HUES48 (cell line): ENCODE data around the gene CILP.

Experiments
- H3K27ac ChIP-seq: one replicate; pipeline ENCODE4 v1.7.0; 2013; ENCODE audit warnings: low read depth, low read length, inconsistent platforms
- H3K27me3 ChIP-seq: 2 replicates; pipeline ENCODE4 v1.6.1; 2013; ENCODE audit warnings: mild to moderate bottlenecking, low read length; ENCODE audit not compliant: control insufficient read depth, insufficient read depth
- H3K36me3 ChIP-seq: 2 replicates; pipeline ENCODE4 v1.6.1; 2013; ENCODE audit warnings: low read length; ENCODE audit not compliant: control insufficient read depth, insufficient read depth
- H3K4me1 ChIP-seq: 2 replicates; pipeline ENCODE4 v1.6.1; 2013; ENCODE audit warnings: mild to moderate bottlenecking, low read length; ENCODE audit not compliant: control insufficient read depth, insufficient read depth
- H3K4me3 ChIP-seq: 2 replicates; pipeline ENCODE4 v1.5.1; 2013; ENCODE audit warnings: mild to moderate bottlenecking, low read depth, low read length
- H3K9ac ChIP-seq: 2 replicates; pipeline ENCODE4 v1.6.1; 2013; ENCODE audit warnings: mild to moderate bottlenecking, low read depth, low read length, moderate library complexity
- H3K9me3 ChIP-seq: 2 replicates; pipeline ENCODE4 v1.6.1; 2013; ENCODE audit warnings: low read length; ENCODE audit not compliant: control insufficient read depth, insufficient read depth

CILP gene, protein sequence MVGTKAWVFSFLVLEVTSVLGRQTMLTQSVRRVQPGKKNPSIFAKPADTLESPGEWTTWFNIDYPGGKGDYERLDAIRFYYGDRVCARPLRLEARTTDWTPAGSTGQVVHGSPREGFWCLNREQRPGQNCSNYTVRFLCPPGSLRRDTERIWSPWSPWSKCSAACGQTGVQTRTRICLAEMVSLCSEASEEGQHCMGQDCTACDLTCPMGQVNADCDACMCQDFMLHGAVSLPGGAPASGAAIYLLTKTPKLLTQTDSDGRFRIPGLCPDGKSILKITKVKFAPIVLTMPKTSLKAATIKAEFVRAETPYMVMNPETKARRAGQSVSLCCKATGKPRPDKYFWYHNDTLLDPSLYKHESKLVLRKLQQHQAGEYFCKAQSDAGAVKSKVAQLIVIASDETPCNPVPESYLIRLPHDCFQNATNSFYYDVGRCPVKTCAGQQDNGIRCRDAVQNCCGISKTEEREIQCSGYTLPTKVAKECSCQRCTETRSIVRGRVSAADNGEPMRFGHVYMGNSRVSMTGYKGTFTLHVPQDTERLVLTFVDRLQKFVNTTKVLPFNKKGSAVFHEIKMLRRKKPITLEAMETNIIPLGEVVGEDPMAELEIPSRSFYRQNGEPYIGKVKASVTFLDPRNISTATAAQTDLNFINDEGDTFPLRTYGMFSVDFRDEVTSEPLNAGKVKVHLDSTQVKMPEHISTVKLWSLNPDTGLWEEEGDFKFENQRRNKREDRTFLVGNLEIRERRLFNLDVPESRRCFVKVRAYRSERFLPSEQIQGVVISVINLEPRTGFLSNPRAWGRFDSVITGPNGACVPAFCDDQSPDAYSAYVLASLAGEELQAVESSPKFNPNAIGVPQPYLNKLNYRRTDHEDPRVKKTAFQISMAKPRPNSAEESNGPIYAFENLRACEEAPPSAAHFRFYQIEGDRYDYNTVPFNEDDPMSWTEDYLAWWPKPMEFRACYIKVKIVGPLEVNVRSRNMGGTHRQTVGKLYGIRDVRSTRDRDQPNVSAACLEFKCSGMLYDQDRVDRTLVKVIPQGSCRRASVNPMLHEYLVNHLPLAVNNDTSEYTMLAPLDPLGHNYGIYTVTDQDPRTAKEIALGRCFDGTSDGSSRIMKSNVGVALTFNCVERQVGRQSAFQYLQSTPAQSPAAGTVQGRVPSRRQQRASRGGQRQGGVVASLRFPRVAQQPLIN

DNA sequence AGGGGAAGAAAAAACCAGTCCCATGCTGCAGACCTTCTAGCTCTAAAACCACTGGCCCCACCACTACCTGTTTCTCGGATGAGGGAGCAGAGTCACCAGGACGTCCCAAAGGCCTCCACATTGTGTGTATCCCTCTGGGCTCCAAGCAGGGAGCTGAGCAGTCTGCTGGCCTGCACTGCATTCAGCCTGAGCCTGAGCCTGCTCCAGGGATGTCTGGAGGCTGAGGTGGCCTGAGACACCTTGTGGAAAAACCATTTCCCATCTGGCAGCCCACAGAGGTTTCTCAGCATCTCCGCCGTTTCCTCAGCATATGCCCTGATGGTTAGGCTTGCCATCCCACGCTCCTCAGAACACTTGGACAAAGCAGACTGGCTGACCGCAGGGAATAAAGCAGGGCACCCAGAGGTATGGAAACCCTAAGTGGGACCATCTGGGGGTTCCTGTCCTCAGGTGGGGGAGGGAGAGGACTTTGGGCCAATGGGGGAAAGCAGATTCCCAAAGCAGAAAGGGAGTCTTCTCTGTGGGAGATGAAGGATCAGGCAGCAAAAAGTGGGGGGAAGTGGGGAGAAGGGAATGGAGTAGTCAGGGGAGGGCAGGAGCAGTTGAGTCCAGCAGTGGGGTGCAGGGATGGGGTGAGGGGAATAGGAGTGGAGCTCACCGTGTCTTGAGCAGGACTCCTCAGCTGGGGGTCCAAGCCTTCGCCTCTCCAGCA lies at the start of gene CILP:
TSS of gene CILP (minus strand) at position 704 of the 712 bp plus-strand sequence. CDS start 1,718 bp downstream, outside the sequence.
- Histone ChIP-seq H3K36me3 (no peaks in the 10 kb centered on the region), H3K4me1 (0 out of 2 replicates have a peak, but pooled peaks cover 2% of the 10 kb centered on the region), H3K9me3 (no peaks in the 10 kb centered on the region), H3K27ac (no peak within 1 kb of the TSS), H3K4me3 (no peak within 1 kb of the TSS), H3K9ac (no peak within 1 kb of the TSS), H3K27me3 (no peaks in the 10 kb centered on the region)

DNA sequence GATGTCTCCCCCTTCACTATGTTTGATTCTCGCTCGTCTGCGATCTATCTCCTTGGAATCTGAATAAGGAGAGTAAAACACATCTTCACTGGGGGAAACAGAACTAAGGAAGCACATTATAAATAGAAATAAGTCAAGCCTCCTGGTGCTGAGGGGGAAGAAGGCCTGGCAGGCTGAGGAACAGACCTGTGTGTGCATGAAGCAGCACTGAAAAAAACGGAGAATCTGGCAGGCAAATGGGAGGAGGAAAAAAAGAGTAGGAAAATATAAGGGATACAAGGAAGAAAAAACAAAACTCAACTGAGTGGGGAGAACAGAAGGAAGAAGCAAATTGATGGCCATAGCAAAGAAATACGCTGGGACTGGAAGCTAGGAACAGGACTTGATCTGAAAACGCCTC lies 49.7 kb upstream of the CILP start:
- no peak overlapping the region for H3K9ac ChIP-seq
- H3K4me3 ChIP-seq = no peak overlapping the region
- H3K36me3 ChIP-seq = 0 out of 2 replicates have a peak, but pooled peaks cover 6% of the 10 kb centered on the region
- no peak overlapping the region for H3K27ac ChIP-seq
- H3K27me3 ChIP-seq = no peaks in the 10 kb centered on the region
- H3K9me3 ChIP-seq = no peaks in the 10 kb centered on the region
- peaks cover 10% of the 10 kb centered on the region for H3K4me1 ChIP-seq

- Histone ChIP-seq H3K9ac (no peak overlapping the region), H3K27me3 (no peaks in the 10 kb centered on the region), H3K4me1 (no peaks in the 10 kb centered on the region), H3K9me3 (no peaks in the 10 kb centered on the region), H3K36me3 (0 out of 2 replicates have a peak, but pooled peaks cover 6% of the 10 kb centered on the region), H3K4me3 (no peak overlapping the region), H3K27ac (no peak overlapping the region)
Measured at GRCh38 chr15:65259367-65259797, 48.1 kb upstream of the CILP start.

GRCh38 chr15:65258375-65259262 lies 47.3 kb upstream of the CILP start:
- H3K9me3 ChIP-seq = no peaks in the 10 kb centered on the region
- 0 out of 2 replicates have a peak, but pooled peaks cover 6% of the 10 kb centered on the region for H3K36me3 ChIP-seq
- no peak overlapping the region for H3K4me3 ChIP-seq
- no peak overlapping the region for H3K27ac ChIP-seq
- H3K9ac ChIP-seq = no peak overlapping the region
- no peaks in the 10 kb centered on the region for H3K4me1 ChIP-seq
- H3K27me3 ChIP-seq = no peaks in the 10 kb centered on the region

- Histone ChIP-seq H3K9ac (no peak overlapping the region), H3K9me3 (no peaks in the 10 kb centered on the region), H3K4me3 (no peak overlapping the region), H3K27me3 (no peaks in the 10 kb centered on the region), H3K36me3 (0 out of 2 replicates have a peak, but pooled peaks cover 4% of the 10 kb centered on the region), H3K27ac (no peak overlapping the region), H3K4me1 (no peaks in the 10 kb centered on the region)
Measured at GRCh38 chr15:65255486-65256140, 44.3 kb upstream of the CILP start.

GRCh38 chr15:65254758-65255157 lies 43.5 kb upstream of the CILP start:
- Histone ChIP-seq H3K4me1 (no peaks in the 10 kb centered on the region), H3K9ac (no peak overlapping the region), H3K36me3 (no peaks in the 10 kb centered on the region), H3K27me3 (no peaks in the 10 kb centered on the region), H3K9me3 (no peaks in the 10 kb centered on the region), H3K4me3 (no peak overlapping the region), H3K27ac (no peak overlapping the region)

DNA sequence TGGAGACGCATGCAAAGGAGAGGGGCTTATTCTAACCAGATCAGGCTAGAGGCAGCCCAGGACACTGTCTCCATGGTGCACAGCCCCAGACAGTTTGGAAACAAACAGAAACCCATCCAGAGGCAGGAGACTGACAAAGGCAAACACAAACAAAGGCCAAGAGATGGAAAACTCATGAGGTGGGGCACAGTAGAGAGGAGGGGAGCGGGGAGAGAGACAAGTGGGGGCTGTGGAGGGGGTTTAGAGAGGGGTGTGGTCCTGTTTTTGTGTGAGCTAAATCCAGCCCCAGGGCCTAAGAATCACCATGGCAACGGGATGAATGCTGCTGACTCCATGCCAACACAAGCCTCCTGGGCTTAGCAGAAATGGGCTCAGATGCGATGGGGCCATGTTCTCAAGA lies 43.1 kb upstream of the CILP start:
- Histone ChIP-seq H3K27me3 (no peaks in the 10 kb centered on the region), H3K36me3 (no peaks in the 10 kb centered on the region), H3K27ac (no peak overlapping the region), H3K9me3 (no peaks in the 10 kb centered on the region), H3K9ac (no peak overlapping the region), H3K4me1 (no peaks in the 10 kb centered on the region), H3K4me3 (no peak overlapping the region)

DNA sequence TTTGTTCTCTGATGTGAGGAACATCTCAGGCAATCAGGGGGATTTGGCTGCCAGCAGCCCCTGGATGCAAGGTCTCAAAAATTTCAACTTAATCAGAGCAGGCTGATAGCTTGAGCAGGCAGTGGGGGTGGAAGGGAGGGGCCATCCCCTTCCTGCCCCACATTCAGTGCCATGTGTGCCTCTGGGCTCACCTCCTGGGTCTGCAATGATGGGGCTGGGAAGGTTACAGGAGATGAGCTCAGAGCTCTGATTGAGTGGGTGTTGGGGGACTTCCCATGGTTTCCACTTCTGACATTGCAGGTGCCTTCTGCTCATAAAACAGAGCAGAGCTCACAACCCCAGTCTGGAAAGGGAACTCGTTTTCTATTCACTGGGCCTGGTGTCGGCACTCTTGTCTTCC lies 38.4 kb upstream of the CILP start:
- Histone ChIP-seq H3K9ac (no peak overlapping the region), H3K4me1 (no peaks in the 10 kb centered on the region), H3K27ac (no peak overlapping the region), H3K9me3 (no peaks in the 10 kb centered on the region), H3K27me3 (no peaks in the 10 kb centered on the region), H3K36me3 (no peaks in the 10 kb centered on the region), H3K4me3 (no peak overlapping the region)

DNA sequence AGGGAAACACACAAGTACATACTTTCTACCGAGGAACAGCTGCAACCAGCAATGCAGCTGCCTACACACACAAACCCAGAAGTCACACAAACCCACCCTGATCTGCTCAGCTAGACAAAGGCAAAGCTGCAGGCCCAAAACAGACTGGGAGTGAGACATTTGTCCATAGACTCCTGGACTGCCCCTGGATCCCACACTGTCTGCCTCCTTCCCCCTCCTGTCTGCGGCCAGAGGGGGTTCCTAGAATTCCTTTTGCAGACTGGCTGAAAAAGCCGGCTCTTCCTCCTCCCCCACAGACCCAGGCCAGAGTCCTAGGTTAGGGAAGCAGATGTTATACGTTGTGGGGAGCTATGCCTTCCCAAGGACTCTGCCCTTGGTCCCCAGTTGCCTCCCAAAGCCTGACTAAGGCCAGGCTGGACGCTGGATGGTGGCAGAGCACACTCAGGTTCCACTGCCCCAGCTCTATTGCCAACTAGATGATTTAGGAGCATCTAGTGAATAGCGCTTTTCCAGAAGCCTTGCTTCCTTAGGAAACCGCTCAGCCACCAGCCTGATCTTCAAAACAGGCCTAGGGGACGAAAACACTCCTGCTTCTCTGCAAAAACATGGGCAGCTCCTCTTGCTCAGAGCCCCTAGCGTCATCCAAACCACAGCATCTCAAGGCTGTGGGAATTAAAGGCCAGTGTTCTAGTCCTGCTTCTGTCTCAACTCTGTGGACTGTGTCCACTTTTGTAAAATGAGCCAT lies 37.4 kb upstream of the CILP start:
- no peaks in the 10 kb centered on the region for H3K9me3 ChIP-seq
- no peaks in the 10 kb centered on the region for H3K27me3 ChIP-seq
- no peak overlapping the region for H3K27ac ChIP-seq
- no peak overlapping the region for H3K9ac ChIP-seq
- no peaks in the 10 kb centered on the region for H3K4me1 ChIP-seq
- no peak overlapping the region for H3K4me3 ChIP-seq
- H3K36me3 ChIP-seq = no peaks in the 10 kb centered on the region
